Activated T-helper 1 cell treated with anti-CD3 and anti-CD28 coated beads, Interleukin-2, amount 50 U/mL, for 16 hours (primary cell): ENCODE measurements around the gene SPATA2L.
A peak's percentile ranks its signal among the peaks of the same experiment; 100 is the strongest.

ENCODE experiments used
- DNase-seq, 2 donors: peaks; one replicate each; pipeline ENCODE4 v3.0.0-alpha.2; 2020; ENCODE audit warnings: low read depth in 1 of 2, low spot score in 1 of 2

Gene SPATA2L

DNA sequence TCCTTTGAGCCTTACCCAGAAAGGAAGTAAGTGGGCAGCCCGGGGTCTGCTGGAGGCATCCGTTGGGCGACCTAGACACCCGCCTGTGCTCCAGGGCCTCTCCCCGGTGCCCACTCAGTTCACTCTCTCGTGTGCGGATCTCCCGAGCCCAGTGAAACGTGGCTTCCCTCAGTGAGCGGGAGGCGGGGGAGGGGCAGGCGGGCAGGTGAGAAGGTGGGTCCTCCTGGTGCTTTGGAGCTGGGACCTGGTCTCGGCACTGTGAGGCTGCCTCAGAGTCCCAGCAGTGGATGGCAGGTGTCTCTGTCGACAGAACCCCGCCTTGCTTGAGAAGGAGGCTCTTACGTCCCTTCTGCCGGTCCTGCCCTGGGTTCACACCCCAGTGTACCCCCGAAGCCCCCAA lies 27.8 kb upstream of the SPATA2L start:
- DNase-seq: no peak

DNA sequence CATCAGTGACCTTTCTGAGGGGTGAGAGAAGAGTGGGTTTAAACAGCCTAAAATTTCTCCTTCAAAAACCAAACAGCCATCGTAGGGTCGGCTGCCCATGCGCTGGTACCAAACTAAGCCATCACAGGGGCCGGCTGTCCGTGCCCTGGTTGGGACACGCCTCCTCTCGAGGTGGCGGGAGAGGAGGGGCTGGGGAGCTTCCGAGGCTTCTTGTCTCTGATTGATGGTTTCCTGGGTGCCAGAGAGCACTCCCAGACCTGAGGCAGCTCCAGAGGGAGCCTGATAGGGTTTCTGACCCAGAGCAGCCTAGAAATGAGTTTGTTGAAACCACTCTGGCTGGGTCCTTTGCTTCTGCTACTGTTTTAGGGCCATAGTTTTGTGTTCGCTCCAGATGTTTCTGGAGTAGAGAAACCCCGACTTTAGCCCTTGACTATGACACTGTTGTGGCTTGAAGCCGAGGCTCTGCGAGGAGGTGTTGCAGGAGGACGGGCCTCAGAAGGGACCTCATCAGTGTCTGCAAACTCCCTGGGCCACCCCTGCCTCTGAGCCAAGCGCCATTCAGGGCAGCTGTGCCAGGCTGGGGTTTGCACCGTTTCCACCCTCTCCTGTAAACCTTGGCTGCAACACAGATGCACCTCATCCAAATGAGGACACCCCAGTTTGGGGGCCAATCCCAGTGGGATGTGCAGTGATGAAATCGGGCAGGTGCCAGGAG lies 26.1 kb upstream of the SPATA2L start:
- no peak for DNase-seq

DNA sequence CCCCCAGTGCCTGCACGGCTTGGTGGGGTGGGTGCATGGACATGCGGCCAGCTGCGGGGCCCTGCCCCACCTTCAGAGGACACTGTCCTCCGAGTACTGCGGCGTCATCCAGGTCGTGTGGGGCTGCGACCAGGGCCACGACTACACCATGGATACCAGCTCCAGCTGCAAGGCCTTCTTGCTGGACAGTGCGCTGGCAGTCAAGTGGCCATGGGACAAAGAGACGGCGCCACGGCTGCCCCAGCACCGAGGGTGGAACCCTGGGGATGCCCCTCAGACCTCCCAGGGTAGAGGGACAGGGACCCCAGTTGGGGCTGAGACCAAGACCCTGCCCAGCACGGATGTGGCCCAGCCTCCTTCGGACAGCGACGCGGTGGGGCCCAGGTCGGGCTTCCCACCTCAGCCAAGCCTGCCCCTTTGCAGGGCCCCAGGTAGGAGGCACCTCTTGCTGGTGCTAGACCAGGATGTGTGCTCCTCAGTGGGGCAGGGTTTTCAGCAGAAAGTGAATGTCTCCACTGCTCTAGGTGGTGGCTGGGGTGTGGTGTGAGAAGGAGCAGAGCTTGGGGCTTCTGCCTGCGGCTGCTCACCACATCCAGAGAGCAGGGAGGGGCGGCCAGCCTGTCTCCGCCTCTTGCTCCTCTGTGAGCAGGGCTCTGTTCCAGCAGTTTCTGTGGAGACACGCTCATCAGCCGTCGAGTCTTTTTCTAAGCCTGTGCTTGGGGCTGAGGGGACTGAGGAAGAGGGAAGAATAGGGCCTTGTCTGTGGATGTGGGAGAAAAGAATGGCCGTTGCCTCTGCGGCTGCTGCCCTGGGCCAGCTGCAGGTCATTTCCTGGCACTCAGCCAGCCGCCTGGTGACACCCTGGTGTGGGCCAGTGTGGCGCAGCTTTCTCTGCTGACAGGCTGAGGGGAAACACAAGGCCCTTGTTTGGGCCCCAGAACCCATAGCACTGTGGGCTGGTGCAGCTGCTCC lies 22.1 kb upstream of the SPATA2L start:
- peak; percentile 55 to 69 for DNase-seq

DNA sequence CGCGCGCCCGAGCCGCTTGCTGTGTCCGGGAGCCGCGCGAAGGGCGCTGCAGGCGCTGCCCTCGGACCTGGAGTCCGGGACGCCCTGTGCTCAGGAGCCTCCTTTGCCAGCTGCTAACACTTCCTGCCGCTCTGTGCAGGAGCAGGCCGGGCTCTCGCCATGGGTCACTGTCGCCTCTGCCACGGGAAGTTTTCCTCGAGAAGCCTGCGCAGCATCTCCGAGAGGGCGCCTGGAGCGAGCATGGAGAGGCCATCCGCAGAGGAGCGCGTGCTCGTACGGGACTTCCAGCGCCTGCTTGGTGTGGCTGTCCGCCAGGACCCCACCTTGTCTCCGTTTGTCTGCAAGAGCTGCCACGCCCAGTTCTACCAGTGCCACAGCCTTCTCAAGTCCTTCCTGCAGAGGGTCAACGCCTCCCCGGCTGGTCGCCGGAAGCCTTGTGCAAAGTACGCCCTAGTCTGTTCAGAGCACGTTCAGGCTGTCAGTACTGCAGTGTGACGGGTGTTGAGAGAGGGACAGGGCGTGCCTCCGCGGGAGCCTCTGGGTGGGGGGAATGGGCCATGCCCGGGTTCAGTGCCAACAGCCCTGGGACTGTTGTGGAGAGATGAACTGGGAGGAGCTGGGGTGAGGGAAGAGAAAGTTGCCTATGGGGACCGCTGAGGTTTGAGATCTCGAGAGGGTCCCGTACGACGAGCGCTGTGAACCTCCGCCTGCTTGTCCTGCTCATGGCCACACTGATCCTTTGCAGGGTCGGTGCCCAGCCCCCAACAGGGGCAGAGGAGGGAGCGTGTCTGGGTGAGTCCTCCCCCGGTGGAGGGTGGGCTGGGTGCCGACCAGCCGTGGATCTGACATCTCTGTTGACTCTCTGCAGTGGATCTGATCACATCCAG lies 21.1 kb upstream of the SPATA2L start:
- DNase-seq: peak; percentile 42 to 66

DNA sequence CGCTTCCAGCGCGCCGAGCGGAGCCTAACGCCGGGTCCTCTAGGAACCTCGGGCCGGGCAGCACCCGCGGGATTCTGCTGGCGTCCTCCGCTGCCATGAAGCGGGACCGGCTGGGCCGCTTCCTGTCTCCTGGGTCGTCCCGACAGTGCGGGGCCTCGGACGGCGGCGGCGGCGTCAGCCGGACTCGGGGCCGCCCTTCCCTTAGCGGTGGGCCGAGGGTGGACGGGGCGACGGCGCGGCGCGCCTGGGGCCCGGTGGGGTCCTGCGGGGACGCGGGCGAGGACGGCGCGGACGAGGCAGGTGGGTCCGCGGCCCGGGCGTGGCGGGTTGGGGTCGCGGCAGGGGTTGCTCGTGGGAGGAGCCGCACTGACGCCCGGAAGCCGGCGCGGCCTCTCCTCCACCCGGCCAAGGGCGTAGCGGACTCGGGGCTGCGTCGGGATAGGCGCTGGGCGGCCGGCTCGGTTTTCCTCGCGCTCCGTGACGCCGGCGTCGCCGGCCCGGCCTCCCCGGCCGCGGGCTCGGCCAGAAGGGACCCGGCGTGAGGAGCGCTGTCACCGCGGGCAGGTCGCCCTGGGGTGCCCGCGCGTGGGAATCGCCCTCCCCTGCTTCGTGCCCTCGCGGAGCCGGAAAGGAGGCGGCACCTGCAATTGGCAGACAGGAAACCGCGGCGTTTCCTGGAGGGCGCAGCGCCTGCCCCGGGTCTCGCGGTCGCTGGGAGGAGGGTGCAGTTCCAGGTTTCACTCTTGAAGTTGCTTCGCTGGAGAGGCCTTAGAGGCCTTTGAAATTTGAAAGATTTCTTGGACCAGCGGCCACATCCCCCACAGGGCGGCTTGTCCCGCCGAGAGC lies 20.3 kb upstream of the SPATA2L start:
- peak; percentile 79 to 85 for DNase-seq

DNA sequence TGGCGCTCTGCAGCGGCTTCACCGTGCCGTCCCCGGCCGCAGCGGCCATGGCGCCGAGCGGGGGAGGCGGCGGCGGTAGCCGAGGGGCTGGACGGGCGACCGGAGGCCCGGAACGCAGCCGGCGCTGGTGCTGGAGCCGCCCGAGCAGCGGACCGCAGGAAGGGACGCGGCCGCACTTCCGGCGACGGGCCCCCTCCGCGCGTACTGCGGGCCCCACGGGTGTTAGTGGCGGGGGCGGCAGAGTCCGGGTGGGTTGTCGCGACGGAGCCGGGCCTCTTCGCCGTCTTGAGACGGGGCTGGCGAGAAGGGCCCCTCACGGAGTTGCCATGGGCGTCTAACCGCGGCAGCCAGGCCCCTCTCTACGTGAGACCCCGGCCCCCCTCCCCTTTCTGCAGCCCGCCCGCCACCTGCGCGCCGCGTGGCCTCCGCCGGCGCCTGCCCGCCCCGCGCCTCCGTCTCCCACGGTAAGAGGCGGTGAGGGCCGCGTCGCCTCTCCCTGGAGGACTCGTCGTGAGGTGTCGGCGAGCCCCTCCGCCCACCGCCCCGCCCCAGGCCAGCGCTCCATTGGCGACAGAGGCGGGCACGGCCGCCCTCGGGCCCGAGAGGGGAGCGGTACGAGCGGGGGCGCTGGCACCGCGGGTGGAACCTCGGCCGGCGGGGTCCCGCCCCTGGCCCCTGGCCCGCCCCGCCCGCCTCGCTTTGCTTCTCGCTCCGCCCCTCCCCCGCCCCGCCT lies 19.5 kb upstream of the SPATA2L start, which contains the start of the genes VPS9D1 and ZNF276:
TSS of gene VPS9D1 (minus strand) at position 86 of the 733 bp plus-strand sequence. CDS start at position 49, 37 bp downstream.
TSS of gene ZNF276 (plus strand) at position 725 of the 733 bp plus-strand sequence. CDS start 104 bp downstream, outside the sequence.
- peak; percentile 65 to 78 for DNase-seq

DNA sequence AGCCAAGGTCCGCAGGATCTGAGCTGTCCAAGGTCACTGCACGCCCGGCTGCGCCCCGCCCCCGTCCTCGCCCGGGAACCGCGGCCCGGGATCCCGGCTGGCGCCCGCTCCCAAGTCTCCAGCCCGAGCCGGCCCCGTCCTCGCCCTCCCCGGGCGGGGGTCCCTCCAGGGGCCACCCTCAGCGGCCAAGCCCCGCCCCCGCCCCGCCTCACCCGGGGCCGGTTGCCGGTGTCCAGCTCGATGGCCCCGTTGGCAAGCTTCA lies 19.0 kb upstream of the SPATA2L start:
- no peak for DNase-seq

DNA sequence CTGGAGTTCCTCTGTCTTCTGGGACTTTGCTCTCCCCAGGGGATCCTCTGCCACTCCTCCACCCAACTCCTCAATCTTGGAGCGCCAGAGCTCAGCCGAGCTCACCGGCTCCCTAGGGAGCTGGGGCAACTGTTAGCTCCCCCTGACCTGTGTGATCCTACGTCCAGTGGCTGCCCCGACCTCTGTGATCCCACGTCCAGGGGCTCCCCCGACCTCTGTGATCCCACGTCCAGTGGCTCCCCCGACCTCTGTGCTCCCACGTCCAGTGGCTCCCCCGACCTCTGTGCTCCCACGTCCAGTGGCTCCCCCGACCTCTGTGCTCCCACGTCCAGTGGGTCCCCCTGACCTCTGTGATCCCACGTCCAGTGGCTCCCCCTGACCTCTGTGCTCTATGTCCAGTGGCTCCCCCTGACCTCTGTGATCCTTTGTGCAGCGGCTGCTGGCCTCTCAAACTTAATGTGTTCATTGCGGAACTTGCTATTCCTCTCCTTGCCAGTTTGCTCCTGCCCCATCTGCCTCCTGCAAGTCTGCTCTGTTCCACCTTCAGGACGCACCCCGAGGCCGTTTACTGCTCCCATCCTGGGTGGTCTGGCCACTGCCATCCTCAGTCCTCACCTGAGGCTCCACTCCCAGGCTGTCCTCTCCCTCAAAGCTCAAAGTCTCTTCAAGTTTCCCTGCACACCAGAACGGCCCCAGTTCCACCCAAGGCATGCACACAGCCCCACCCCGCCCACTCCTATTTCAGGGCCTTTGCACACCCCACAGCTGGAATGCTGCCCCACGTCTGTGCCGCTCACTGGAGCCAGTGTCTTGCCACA lies 16.4 kb upstream of the SPATA2L start:
- no peak for DNase-seq

DNA sequence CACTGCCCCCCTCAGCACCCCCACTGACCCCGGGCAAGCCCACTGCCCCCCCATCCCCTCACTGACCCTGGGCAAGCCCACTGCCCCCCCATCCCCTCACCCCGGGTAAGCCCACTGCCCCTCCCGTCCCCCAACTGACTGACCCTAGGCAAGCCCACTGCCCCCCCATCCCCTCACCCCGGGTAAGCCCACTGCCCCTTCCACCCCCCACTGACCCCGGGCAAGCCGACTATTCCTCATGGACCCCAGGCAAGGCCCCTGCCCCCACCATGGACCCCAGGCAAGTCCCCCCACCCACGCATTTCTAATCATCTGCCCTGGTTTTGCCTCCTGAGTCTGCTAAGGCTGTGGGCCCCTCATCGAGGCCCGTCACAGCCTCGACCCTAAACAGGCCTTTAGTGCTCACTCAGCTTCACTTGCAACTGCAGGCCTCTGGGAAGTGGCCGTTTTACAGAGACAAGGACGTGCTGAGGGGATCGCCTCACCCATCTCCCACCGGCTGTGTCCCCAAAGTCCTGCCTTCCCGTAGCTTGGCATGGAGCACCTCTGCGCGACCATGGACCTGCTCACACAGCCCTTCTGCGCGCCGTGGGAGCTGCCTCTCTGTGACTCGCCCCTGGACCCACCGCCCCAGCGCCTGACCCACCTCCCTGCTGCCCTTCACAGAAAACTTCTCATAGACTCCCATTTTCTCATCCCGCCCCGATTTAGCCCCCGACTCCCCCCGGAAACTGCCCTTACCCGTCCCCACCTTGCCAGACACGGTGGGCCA lies 15.6 kb upstream of the SPATA2L start:
- DNase-seq: no peak

DNA sequence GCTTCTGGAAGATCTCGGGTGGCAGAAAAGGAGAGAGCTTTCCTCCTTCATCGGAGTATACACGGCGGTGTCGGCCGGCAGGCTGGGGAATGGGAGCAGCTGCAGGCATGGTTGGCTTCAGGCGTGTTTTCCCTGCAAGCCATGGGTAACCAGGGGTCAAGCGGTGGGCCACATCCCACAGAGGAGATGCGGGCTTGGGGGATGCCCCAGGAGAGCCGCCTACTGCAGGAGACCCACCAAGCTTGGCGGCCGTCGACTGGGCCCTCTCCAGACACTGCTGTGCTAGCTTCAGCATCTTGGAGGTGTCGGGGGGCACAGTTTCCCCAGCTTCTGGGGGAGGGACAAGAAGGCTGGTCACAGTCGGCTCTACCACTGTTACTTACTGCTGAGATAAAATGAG lies 15.0 kb upstream of the SPATA2L start:
- DNase-seq: no peak

DNA sequence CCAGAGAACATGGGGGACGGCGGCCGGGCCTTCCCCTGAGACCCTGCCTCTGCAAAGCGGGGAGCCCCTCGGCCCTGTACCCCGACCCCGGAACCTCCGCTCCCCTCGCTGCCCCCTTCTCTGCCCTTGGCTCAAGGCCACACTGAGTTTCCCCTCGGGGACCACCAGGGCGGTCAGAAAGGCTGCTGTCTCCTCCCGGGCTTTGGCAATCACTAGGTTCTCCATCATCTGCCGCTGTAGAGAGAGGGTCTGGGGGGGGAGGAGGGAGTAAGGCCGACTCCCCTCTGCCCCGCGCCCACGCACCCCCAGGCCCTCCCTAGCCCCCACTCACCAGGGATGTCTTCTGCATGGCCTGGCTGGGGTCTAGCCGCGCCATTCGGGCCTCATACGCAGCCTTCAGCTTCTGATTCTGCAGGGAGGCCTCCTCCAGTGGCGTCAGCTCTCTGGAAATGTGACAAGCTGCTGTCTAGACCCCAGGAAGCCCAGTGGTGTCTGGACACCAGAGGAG lies 10.8 kb upstream of the SPATA2L start:
- DNase-seq: no peak

DNA sequence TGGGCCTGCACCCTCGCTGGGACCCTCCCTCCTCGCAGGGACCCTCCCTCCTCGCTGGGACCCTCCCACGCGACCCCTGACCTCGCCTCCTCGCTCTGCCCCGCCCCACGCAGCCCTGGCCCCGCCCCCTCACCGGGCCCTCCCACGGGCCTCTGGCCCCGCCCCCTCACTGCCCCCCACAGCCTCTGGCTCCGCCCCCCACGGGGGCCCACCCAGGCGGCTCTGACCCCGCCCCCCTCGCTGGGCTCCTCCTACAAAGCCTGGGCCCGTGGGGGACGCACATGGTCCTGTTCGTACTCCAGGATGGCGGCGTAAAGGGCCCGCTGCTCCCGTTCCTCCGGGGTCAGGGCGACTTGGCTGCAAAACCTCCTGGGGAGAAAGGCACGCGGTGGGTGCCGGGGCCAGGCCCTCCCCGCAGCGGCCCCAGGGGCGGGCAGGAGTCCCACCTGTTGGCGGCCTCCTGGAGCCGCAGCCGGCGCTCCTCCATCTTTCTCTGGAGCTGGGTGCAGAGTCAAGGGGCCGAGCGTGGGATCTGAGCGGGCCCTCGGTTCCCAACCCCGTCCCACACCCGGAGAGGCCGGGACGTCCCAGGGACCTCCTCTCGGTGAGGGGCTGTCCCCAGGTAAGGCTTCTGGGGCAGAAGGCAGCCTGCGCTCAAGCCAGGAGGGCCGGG lies 10.2 kb upstream of the SPATA2L start:
- DNase-seq: peak; percentile 25 to 64

DNA sequence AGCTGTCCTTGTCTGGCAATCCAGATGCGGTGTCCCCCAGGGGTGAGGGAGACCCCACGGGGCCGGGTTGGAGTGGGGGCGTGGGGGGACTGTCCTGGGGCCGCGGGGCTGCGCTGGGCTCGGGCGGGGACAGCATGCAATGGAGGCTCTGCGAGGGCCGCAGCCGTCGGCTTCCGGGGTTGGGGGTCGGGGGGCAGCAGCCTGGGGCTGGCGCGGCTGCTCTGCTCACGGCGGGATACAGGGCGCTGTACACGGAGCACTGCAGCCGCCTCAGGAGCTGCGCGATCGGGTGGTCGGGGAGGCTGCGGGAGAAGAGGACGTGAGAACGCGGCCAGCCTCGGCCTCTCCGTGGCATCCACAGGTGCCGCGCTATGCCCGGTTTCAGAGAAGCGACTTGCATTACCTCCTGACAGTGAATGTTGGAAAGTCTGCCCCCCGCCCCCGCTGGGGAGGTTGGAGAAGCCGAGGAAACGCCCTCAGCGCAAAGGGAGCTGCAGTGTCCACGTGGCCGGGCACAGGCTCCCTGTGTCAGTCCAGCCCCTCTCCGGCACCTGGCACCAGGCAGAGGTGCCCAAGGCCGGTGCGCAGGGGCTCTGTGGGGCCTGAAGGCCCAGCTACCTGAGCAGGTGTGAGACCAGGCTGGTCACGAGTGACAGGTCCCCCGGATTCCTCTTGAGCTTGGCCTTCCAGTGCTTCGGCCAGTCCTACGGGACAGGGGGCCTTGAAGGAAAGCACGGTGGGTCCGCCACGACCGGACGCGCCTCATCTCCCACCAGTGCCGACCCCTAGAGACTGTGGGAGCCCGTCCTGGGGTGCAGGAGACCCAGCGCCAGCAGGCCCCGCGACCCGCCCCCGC lies 9.4 kb upstream of the SPATA2L start:
- no peak for DNase-seq

DNA sequence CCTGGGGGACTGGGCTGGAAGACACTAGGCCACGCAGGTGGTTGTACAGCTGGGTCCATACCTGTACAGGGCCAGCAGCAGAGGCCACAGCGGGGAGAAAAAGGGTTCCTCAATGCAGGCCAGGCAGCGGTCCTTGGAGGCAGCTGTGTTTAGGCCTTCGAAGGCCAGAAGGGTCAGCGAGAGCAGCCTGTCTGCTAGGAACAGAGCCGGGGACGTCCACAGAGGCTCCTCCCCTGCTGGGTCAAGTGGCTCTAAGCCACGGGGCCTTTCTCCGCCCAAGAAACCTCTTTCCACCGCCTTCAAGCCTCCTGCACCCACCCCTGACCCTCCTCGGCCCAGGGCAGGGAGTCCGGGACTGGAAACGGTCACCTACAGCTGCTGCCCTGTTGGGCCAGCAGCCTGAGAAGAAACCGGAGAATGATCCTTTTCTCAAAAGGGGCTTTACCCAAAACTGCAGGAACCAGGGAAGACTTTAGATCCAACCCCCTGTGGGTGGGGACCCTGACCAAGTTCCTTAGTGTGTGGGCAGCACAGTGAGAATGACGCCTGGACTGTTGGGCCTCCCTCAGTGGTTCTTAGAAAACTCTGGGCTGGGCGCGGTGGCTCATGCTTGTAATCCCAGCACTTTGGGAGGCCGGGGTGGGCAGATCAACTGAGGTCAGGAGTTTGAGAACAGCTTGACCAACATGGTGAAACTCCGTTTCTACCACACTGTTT lies 8.4 kb upstream of the SPATA2L start:
- DNase-seq: no peak

DNA sequence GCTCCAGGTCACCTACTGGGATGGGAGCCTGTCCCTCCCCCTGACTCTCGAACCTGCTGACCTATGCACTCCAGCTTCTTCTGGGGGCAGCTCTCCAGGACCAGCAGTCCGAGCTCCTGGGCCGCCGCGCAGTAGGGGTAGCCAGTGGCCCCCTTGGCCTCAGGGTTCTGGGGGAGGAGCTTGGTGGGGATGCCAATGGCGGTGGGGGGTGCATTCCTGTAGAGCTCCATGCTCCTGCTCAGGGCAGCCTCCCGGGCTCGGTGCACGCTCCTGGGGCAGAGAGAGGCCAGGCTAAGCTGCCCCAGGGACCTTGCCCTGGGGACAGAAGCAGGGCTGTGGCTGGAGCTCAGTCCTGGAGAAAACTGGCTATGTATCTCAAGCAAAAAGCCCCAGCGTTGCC lies 7.7 kb upstream of the SPATA2L start:
- DNase-seq: no peak

DNA sequence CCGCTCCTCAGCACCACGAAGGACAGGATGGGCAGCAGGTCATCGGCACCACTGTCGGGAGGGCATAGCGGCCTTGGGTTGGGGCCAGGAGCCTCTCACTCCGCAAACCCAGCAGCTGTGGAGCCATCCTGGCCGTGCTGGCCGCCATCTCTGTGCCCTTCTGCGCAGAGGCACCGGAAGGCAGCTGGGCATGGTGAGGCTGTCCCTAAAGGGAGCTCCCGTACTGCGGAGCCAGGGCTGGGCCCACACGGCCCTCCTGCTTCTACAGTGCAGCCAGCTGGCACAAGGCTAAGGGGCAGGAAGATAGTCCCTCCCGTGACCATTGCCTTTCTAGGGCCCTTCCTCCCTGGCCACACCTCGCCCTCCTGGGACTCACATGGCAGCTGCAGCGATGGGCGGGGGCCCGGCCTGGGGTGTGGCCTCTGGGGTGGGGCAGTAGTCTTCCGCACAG lies 7.0 kb upstream of the SPATA2L start:
- no peak for DNase-seq
